Measurements from ENCODE around the gene LMNTD2.

The LMNTD2 gene

GRCh38 chr11:556662-557256, 3.8 kb downstream of the LMNTD2 start:
- in situ Hi-C loops (cut with HindIII; ENCODE audit: low pct_ligation_motif_present, low sequenced_read_pairs), result no loop called here
- DNase-seq, result no peak
- no peaks in the 10 kb centered on the region for H3K36me3 ChIP-seq (replicated peaks)
- H3K27me3 ChIP-seq (replicated peaks), result peaks cover 40% of the 10 kb centered on the region
- TF ChIP-seq CTCF (IDR thresholded peaks at IDR 0.05; ENCODE audit: low read depth, low read length, missing control alignments), result no peak
- H3K27ac ChIP-seq, result no peak overlapping the region
- H3K4me3 ChIP-seq (ENCODE audit: low read depth, low read length), result no peak overlapping the region

- peaks cover 40% of the 10 kb centered on the region for H3K27me3 ChIP-seq (replicated peaks)
- TF ChIP-seq CTCF (IDR thresholded peaks at IDR 0.05; ENCODE audit: low read depth, low read length, missing control alignments), result no peak
- no peak for DNase-seq
- H3K4me3 ChIP-seq (ENCODE audit: low read depth, low read length), result no peak overlapping the region
- no peaks in the 10 kb centered on the region for H3K36me3 ChIP-seq (replicated peaks)
- H3K27ac ChIP-seq, result no peak overlapping the region
- in situ Hi-C loops (cut with HindIII; ENCODE audit: low pct_ligation_motif_present, low sequenced_read_pairs), result no loop called here
These were observed 4.5 kb downstream of the LMNTD2 start for GRCh38 chr11:555780-556661.

GRCh38 chr11:555227-555779, 5.2 kb downstream of the LMNTD2 start:
- peaks cover 40% of the 10 kb centered on the region for H3K27me3 ChIP-seq (replicated peaks)
- TF ChIP-seq CTCF (IDR thresholded peaks at IDR 0.05; ENCODE audit: low read depth, low read length, missing control alignments), result no peak
- H3K27ac ChIP-seq, result no peak overlapping the region
- H3K4me3 ChIP-seq (ENCODE audit: low read depth, low read length), result no peak overlapping the region
- no peaks in the 10 kb centered on the region for H3K36me3 ChIP-seq (replicated peaks)
- no peak for DNase-seq
- in situ Hi-C loops (cut with HindIII; ENCODE audit: low pct_ligation_motif_present, low sequenced_read_pairs), result no loop called here

DNA sequence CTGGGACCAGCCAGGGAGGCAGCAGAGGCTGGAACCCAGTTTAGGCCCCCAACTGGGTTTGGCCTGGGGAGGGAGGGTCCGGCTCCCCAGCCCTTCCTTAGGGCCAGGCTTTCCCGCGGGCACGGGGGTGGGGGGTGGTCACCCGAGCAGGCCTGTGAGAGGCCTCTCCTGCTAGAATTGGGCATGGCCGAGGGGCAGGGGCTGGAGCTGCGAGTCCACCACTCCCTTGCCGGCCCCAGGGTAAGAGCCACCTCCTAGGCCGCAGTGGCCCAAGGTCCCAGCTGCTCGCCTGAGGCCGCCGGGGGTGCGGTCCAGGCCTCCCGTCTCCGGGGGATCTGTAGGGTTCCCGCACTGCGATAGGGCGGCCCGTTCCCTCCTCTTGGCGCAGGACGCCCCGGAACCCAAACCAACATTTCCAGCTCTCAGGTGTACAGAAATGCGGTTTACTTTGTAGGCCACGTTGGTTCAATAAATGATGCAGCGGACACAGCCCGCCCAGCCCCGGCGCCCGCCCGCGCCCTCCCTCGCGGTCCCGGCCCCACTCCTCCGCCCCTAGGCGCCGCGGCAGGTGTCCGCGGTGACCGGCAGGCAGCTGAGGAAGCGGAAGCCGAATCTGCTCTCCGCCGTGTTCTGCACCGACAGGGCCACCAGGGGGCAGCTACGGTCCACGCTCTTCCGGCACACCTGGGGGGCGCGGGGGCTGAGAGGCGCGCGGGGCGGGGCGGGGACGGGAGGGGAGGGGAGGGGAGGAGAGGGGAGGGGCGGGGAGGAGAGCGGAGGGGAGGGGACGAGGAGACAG, 5.9 kb downstream of the LMNTD2 start:
- Histone ChIP-seq H3K27me3 (replicated peaks) (peaks cover 40% of the 10 kb centered on the region), H3K4me3 (ENCODE audit: low read depth, low read length) (no peak overlapping the region), H3K27ac (no peak overlapping the region), H3K36me3 (replicated peaks) (no peaks in the 10 kb centered on the region)
- no peak for DNase-seq
- peak; percentile 67 for TF ChIP-seq CTCF (IDR thresholded peaks at IDR 0.05; ENCODE audit: low read depth, low read length, missing control alignments)
- in situ Hi-C loops (cut with HindIII; ENCODE audit: low pct_ligation_motif_present, low sequenced_read_pairs), result no loop called here

DNA sequence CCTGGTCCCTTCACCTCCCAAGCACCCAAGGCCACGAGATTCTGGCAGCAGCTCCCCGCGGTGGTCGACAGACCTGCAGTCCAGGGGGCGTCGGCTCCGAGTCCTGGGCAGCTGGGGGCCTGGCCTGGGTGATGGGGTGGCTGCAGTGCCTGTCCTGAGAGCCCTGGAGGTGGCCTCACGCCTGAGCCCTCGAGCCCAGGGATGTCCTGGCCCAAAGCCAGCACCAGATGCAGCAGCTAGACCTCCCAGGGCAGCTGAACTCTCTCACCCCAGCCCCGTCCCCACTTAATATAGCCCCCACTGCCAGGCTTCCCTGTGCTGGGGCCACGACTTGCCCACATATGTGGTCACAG, 6.6 kb downstream of the LMNTD2 start:
- H3K4me3 ChIP-seq (ENCODE audit: low read depth, low read length), result no peak overlapping the region
- TF ChIP-seq CTCF (IDR thresholded peaks at IDR 0.05; ENCODE audit: low read depth, low read length, missing control alignments), result no peak
- H3K27me3 ChIP-seq (replicated peaks), result peaks cover 40% of the 10 kb centered on the region
- in situ Hi-C loops (cut with HindIII; ENCODE audit: low pct_ligation_motif_present, low sequenced_read_pairs), result no loop called here
- DNase-seq, result no peak
- no peak overlapping the region for H3K27ac ChIP-seq
- H3K36me3 ChIP-seq (replicated peaks), result no peaks in the 10 kb centered on the region

All from brain microvascular endothelial cell (primary cell).